Gastrocnemius medialis (tissue), 4 donors: ENCODE measurements around the gene C2CD3. TPM values are rescaled to one million over a fixed set of nuclear protein-coding genes. Genes with fewer than 3 reads are reported as not detected.

ENCODE experiments used
- ATAC-seq, 2 donors: fragments of 150-250 bp; one replicate each; pipeline ENCODE4 v1.9.1; 2016
- DNase-seq, 2 donors: peaks; one replicate each; pipeline ENCODE4 v3.0.0-alpha.2; 2019
- H3K27ac ChIP-seq, 4 donors: fragments of 200-600 bp; sonication (generic); 1 replicate in 1 of 4; 2 replicates in 3 of 4; pipeline ENCODE4 v1.5.1; 2016 to 2018; ENCODE audit warnings: mild to moderate bottlenecking in 2 of 4, moderate library complexity in 1 of 4
- H3K27me3 ChIP-seq, 3 donors: fragments of 200-600 bp; sonication (generic) in 2 of 3; 1 replicate in 1 of 3; 2 replicates in 2 of 3; pipeline versions ENCODE4 v1.5.1 to v1.6.0; 2016 to 2019; ENCODE audit warnings: mild to moderate bottlenecking in 1 of 3, moderate library complexity in 1 of 3
- H3K36me3 ChIP-seq, 2 donors: fragments of 200-600 bp; sonication (generic) in 1 of 2; one replicate each; pipeline ENCODE4 v1.5.1; 2017 to 2018
- H3K4me1 ChIP-seq, 2 donors: fragments of 200-600 bp; sonication (generic) in 1 of 2; one replicate each; pipeline ENCODE4 v1.5.1; 2016 to 2017; ENCODE audit warnings: mild to moderate bottlenecking in 2 of 2
- H3K4me3 ChIP-seq, 4 donors: fragments of 200-600 bp; sonication (generic) in 3 of 4; 1 replicate in 1 of 4; 2 replicates in 3 of 4; pipeline ENCODE4 v1.5.1; 2016 to 2019; ENCODE audit warnings: mild to moderate bottlenecking in 2 of 4
- H3K9me3 ChIP-seq, 3 donors: fragments of 200-600 bp; sonication (generic) in 2 of 3; 1 replicate in 1 of 3; 2 replicates in 2 of 3; pipeline ENCODE4 v1.5.1; 2016 to 2019
- CTCF ChIP-seq, 5 experiments: fragments of 450-650 bp in 3 of 5; fragments of 200-600 bp in 2 of 5; sonication (generic) in 2 of 5; IDR thresholded peaks in 4 of 5; conservative IDR thresholded peaks in 1 of 5; 1 replicate in 4 of 5; 2 replicates in 1 of 5; pipeline ENCODE4 v1.5.1; 2016 to 2019; ENCODE audit warnings: antibody characterized with exemption in 5 of 5, mild to moderate bottlenecking in 3 of 5, moderate library complexity in 3 of 5
- POLR2A ChIP-seq, 2 donors: fragments of 450-650 bp; IDR thresholded peaks; one replicate each; pipeline ENCODE4 v1.6.1; 2017; ENCODE audit warnings: antibody characterized with exemption in 2 of 2, mild to moderate bottlenecking in 2 of 2, moderate library complexity in 2 of 2
- in situ Hi-C, 4 donors: fragments of 200-750 bp; cut with MboI; loops; one replicate each; pipeline versions ENCODE4 v1.15.0 to v1.8.0; 2017; ENCODE audit warnings: low sequenced_read_pairs in 4 of 4
- intact Hi-C: fragments of 100-400 bp; cut with DNase I; formaldehyde crosslinking; loops from one replicate; pipeline ENCODE4 v1.15.1; 2023; ENCODE audit warnings: low total_unique reads
- total RNA-seq, 4 donors: library from RNA; depleted of rRNA; stranded (reverse); fragments of >200 nt; gene quantifications; one replicate each; pipeline versions ENCODE4 v1.1.0 to v1.2.3, GENCODE V29; 2016

C2CD3 gene
- total RNA-seq, 4 donors from 2014 or later, result 13.8 to 33.2 (median 16.4) TPM

DNA sequence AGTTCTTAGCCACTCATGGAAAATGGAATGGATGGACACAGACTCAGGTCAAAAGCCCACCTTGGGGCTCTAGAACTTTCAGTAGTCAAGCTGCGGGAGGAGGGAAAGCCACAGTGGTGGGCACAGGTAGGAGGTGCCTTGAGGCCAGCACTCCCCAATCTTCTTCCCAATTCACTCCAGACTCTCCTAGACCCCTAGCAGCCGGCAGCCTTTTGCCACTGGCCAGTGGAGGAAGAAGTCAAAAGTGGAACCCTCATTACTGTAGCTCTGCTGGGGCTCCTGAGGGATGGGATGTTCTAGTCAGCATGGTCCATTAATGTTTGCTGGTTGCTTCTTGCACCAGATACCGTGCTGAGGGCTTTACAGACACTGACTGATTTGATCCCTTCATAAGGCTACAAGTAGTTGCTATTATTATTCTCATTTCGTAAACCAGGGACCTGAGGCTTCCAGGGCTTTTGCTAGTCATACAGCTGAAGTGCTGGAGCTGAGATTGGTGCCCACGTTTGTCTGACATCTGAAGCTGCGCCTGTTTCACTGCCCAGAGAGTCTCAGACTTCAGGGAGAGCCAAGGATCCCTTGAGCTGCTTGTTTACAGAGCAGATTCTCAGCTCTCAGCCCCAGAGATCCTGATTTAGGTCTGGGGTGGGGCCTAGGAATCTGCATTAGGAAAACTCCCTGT lies 163.0 kb downstream of the C2CD3 start:
- Histone ChIP-seq H3K27ac (peak overlapping the region; percentile 96 to 99 (median 98)), H3K9me3 (no peaks in the 10 kb centered on the region), H3K4me1 (peaks cover 60 to 67% of the 10 kb centered on the region in 2 donors), H3K4me3 (peak overlapping the region; percentile 71 to 89 (median 82)), H3K36me3 (peaks cover 3 to 47% of the 10 kb centered on the region in 2 donors), H3K27me3 (no peaks in the 10 kb centered on the region)
- TF ChIP-seq POLR2A (IDR thresholded peaks at IDR 0.05) (peak; percentile 79 to 81), CTCF (IDR thresholded peaks at IDR 0.05 in 4 of 5, conservative IDR thresholded peaks at IDR 0.05 in 1 of 5) (no peak)
- peak; percentile 70 to 84 for DNase-seq
- peak; percentile 56 to 70 for ATAC-seq
- intact Hi-C loops (loop anchor here (1.0 to 2.0 kb wide), 3 partner anchors 25 to 83 kb away; no protein-coding TSS in a partner anchor), in situ Hi-C loops (no loop called here)

DNA sequence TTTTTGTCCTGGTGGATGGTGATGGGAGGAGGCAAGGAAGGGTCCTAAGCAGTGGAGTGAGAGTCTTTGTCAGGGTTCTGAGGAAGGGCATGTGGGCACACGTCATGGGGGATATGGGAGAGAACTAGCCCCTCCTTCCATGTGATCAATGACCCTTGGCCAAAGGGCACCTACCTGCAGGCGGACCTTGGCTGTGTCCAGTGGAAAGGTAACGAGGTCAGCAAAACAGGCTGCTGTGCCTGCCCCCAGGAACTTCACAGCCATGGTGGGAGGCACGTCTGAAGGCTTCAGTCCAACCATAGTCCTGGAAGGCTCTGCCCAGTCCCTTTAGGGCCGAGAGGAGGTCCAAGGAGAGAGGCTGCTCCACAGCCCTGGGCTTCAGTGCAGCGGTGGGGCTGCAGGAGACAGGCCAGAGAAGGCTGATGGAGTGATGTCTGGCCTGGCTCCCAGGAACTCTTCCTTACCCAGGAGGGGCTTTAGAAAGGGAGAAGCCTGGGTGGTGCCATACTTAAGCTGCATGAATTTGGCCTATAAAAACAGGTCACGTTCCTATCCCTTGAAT lies 164.0 kb downstream of the C2CD3 start:
- in situ Hi-C loops (no loop called here), intact Hi-C loops (loop anchor here (2.0 kb wide), 1 partner anchor 84 kb away; no protein-coding TSS in a partner anchor)
- Histone ChIP-seq H3K4me3 (peak overlapping the region; percentile 71 to 89 (median 82)), H3K4me1 (peaks cover 58 to 65% of the 10 kb centered on the region in 2 donors), H3K27me3 (no peaks in the 10 kb centered on the region), H3K36me3 (peaks cover 3 to 51% of the 10 kb centered on the region in 2 donors), H3K9me3 (no peaks in the 10 kb centered on the region), H3K27ac (peak overlapping the region; percentile 96 to 99 (median 98))
- no peak for DNase-seq
- no peak for TF ChIP-seq CTCF (IDR thresholded peaks at IDR 0.05 in 4 of 5, conservative IDR thresholded peaks at IDR 0.05 in 1 of 5)
- TF ChIP-seq POLR2A (IDR thresholded peaks at IDR 0.05), result peak in 1 of 2 donors; percentile 14
- no peak for ATAC-seq

DNA sequence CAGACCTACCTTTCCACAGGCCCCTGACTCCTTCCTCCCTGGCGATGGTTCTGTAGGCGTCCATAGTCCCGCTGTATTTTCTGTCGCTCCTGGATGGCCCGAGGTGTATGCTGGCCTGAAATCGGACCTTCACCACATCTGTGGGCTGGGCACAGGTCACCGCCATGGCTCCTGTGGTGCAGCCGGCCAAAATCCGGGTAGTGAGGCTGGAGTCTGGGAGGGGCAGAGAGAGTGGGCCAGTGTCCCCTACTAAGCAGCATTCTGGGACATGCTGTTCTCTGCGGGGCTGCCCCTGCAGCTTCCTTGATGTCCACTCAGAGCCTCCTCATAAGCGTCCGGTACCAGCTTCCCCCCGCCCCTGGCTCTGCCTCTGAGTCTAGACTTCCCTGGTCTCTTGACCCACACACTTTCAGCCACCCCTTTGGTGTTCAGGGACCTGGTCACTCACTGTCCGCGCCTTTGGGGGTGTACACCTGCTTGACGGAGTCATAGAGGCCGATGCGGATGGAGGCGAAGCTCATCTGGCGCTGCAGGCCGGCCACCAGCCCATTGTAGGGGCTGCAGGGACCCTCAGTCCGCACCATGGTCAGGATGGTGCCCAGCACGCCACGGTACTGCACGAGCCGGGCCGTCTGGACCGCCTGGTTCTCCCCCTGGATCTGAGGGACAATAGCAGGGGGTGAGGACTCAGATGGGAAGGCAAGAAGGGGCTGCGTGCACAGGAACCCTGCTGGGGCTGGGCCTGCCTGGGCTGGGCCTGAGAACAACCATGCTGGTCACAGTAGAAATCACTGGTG lies 164.9 kb downstream of the C2CD3 start:
- H3K36me3 ChIP-seq, result peaks cover 3 to 52% of the 10 kb centered on the region in 2 donors
- peak overlapping the region; percentile 71 to 89 (median 82) for H3K4me3 ChIP-seq
- intact Hi-C loops (loop anchor here (2.0 kb wide), 1 partner anchor 85 kb away; no protein-coding TSS in a partner anchor), in situ Hi-C loops (no loop called here)
- H3K4me1 ChIP-seq, result peaks cover 49 to 61% of the 10 kb centered on the region in 2 donors
- H3K27me3 ChIP-seq, result no peaks in the 10 kb centered on the region
- H3K27ac ChIP-seq, result peak overlapping the region; percentile 96 to 99 (median 98)
- ATAC-seq (no peak), DNase-seq (peak in 1 of 2 donors; percentile 53)
- H3K9me3 ChIP-seq, result no peaks in the 10 kb centered on the region
- TF ChIP-seq CTCF (IDR thresholded peaks at IDR 0.05 in 4 of 5, conservative IDR thresholded peaks at IDR 0.05 in 1 of 5), result no peak
- peak in 1 of 2 donors; percentile 28 for TF ChIP-seq POLR2A (IDR thresholded peaks at IDR 0.05)

DNA sequence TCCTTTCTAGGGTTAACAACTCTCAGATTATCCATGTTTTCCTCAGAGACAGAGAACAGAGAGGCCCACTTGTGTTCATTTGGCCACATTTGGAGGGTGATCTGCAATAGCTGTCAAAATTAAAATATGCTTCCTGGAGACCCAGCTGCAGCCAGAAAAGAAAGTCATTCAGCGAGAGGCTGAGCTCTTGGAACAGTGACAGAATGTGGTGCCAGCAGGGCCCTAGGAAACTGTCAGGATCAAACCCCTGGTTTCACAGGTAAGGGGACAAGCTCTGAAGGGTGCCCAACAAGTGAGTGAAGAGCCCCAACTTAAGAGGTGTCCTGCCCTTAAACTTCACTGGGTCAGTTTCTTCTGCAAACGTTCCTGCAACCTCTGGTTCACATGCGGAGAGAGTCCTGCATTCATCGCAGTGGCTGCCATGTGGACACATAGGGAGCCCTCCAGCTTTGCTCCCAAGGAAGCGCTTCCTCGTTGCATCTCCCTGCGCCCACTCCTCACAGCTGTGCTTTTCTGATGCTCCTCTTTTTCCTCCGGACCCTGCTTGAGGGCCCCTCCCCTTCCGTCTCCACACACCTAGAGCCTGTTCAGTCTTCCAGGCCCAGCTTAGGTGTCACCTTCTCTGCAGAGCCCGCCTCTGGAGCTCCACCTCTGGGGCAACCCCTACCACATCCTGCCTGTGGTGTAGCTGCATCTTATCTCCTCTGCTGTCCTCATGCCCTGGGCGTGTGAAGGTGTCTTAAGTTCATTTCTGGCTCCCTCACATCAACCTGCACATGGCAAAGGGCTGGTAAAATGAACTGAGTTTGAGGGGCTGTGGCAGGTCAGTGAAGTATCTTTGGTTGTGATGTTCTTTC lies 165.8 kb downstream of the C2CD3 start:
- TF ChIP-seq CTCF (IDR thresholded peaks at IDR 0.05 in 4 of 5, conservative IDR thresholded peaks at IDR 0.05 in 1 of 5) (no peak), POLR2A (IDR thresholded peaks at IDR 0.05) (no peak)
- peaks cover 39 to 51% of the 10 kb centered on the region in 2 donors for H3K4me1 ChIP-seq
- H3K27me3 ChIP-seq, result no peaks in the 10 kb centered on the region
- in situ Hi-C loops, result no loop called here
- H3K9me3 ChIP-seq, result no peaks in the 10 kb centered on the region
- ATAC-seq (no peak), DNase-seq (no peak)
- peak overlapping the region; percentile 96 to 99 (median 98) for H3K27ac ChIP-seq
- intact Hi-C loops, result no loop called here
- H3K4me3 ChIP-seq, result peak overlapping the region in 3 of 4 donors; percentile 71 to 89 (median 75)
- H3K36me3 ChIP-seq, result peaks cover 3 to 62% of the 10 kb centered on the region in 2 donors
